ENCODE data around the gene UNC119B. TPM values are rescaled to one million over a fixed set of nuclear protein-coding genes. Genes with fewer than 3 reads are reported as not detected.
"Not testable (repeated sequence)": the region's sequence is repeated elsewhere in the genome, so short reads cannot be mapped to it uniquely, and the experiment has no call there.

Gene UNC119B
- total RNA-seq, 1 experiment from 2014 or later, result 50.4 TPM

DNA sequence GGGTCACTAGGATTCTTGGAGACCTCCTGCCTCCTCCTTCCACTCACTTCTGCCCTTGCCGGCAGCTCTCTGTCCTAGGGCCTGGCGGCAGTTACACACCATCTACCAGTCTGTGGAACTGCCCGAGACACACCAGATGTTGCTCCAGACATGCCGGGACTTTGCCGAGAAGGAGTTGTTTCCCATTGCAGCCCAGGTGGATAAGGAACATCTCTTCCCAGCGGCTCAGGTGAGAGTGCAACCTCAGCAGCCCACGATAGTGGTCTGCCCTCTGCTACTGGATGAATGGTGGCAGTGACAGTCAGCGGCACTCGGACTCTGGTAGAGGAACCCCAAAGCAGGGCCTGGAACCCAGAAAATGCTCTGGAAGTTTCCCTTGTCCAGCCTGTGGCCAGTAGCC, 16.7 kb downstream of the UNC119B start:
- Histone ChIP-seq H3K27me3 (replicated peaks; ENCODE audit: insufficient read depth, low read depth, low read length, poor library complexity) (no peaks in the 10 kb centered on the region), H3K27ac (ENCODE audit: low read depth, low read length, poor library complexity, severe bottlenecking) (no peak overlapping the region), H3K36me3 (ENCODE audit: insufficient read depth, low read length, poor library complexity, severe bottlenecking) (peaks cover 18% of the 10 kb centered on the region), H3K9me3 (ENCODE audit: low read depth, low read length, poor library complexity, severe bottlenecking) (no peaks in the 10 kb centered on the region), H3K4me1 (ENCODE audit: insufficient read depth, low read length, poor library complexity, severe bottlenecking) (peaks cover 6% of the 10 kb centered on the region), H3K4me3 (ENCODE audit: low read depth, low read length, poor library complexity, severe bottlenecking) (no peak overlapping the region)
- ChIA-PET CTCF (no interaction called here), POLR2A (ENCODE audit: low non-redundant PET) (no interaction called here)
- TF ChIP-seq, protein P1, sequence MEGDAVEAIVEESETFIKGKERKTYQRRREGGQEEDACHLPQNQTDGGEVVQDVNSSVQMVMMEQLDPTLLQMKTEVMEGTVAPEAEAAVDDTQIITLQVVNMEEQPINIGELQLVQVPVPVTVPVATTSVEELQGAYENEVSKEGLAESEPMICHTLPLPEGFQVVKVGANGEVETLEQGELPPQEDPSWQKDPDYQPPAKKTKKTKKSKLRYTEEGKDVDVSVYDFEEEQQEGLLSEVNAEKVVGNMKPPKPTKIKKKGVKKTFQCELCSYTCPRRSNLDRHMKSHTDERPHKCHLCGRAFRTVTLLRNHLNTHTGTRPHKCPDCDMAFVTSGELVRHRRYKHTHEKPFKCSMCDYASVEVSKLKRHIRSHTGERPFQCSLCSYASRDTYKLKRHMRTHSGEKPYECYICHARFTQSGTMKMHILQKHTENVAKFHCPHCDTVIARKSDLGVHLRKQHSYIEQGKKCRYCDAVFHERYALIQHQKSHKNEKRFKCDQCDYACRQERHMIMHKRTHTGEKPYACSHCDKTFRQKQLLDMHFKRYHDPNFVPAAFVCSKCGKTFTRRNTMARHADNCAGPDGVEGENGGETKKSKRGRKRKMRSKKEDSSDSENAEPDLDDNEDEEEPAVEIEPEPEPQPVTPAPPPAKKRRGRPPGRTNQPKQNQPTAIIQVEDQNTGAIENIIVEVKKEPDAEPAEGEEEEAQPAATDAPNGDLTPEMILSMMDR (conservative IDR thresholded peaks at IDR 0.05; ENCODE audit: low read depth, low read length), result no peak
- no peak for TF ChIP-seq EZH2 (IDR thresholded peaks at IDR 0.05; ENCODE audit: borderline replicate concordance, low read depth, low read length, poor library complexity, severe bottlenecking)
- intact Hi-C loops (cut with micrococcal nuclease; ENCODE audit: unreplicated experiment), result loop anchor here (5.0 kb wide), 1 partner anchor 245 kb away; no protein-coding TSS in a partner anchor
- no peak for DNase-seq (ENCODE audit: low spot score)
- BruUV-seq (replicated peaks), result no TSS peak

DNA sequence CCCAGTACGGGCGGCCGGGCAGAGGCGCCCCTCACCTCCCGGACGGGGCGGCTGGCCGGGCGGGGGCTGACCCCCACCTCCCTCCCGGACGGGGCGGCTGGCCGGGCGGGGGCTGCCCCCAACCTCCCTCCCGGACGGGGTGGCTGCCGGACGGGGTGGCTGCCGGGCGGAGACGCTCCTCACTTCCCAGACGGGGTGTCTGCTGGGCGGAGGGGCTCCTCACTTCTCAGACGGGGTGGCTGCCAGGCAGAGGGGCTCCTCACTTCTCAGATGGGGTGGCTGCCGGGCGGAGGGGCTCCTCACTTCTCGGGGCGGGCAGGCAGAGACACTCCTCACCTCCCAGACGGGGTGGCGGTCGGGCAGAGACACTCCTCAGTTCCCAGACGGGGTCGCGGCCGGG, 21.9 kb downstream of the UNC119B start:
- intact Hi-C loops (cut with micrococcal nuclease; ENCODE audit: unreplicated experiment); BruUV-seq (replicated peaks); H3K27me3 ChIP-seq (replicated peaks; ENCODE audit: insufficient read depth, low read depth, low read length, poor library complexity); DNase-seq (ENCODE audit: low spot score); H3K4me3 ChIP-seq (ENCODE audit: low read depth, low read length, poor library complexity, severe bottlenecking); H3K4me1 ChIP-seq (ENCODE audit: insufficient read depth, low read length, poor library complexity, severe bottlenecking); H3K27ac ChIP-seq (ENCODE audit: low read depth, low read length, poor library complexity, severe bottlenecking); H3K9me3 ChIP-seq (ENCODE audit: low read depth, low read length, poor library complexity, severe bottlenecking); CTCF ChIA-PET; H3K36me3 ChIP-seq (ENCODE audit: insufficient read depth, low read length, poor library complexity, severe bottlenecking); POLR2A ChIA-PET (ENCODE audit: low non-redundant PET): not testable (repeated sequence)

DNA sequence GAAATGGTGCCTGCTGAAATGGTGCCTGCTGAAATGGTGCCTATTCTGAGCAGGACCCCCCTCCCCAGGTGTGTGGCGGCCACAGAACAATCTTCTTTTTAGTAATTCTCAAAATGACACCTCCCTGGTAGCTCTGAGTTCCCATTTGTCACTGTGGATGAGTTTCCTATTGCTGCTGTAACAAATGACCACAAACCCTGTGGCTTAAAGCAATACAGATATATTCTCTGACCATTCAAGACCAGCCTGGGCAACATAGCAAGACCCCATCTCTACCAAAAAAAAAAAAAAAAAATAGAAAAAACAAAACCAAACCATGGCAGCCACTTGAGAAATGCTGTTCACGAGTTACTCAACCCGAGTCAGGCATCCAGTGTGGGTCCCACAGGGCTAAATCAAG, 23.3 kb downstream of the UNC119B start:
- ChIA-PET POLR2A (ENCODE audit: low non-redundant PET) (no interaction called here), CTCF (no interaction called here)
- TF ChIP-seq, protein P1 (conservative IDR thresholded peaks at IDR 0.05; ENCODE audit: low read depth, low read length), result no peak
- no peak for TF ChIP-seq EZH2 (IDR thresholded peaks at IDR 0.05; ENCODE audit: borderline replicate concordance, low read depth, low read length, poor library complexity, severe bottlenecking)
- H3K36me3 ChIP-seq (ENCODE audit: insufficient read depth, low read length, poor library complexity, severe bottlenecking), result no peaks in the 10 kb centered on the region
- no peaks in the 10 kb centered on the region for H3K9me3 ChIP-seq (ENCODE audit: low read depth, low read length, poor library complexity, severe bottlenecking)
- H3K4me1 ChIP-seq (ENCODE audit: insufficient read depth, low read length, poor library complexity, severe bottlenecking), result no peaks in the 10 kb centered on the region
- no peak overlapping the region for H3K27ac ChIP-seq (ENCODE audit: low read depth, low read length, poor library complexity, severe bottlenecking)
- no peak for DNase-seq (ENCODE audit: low spot score)
- intact Hi-C loops (cut with micrococcal nuclease; ENCODE audit: unreplicated experiment), result no loop called here
- no peak overlapping the region for H3K4me3 ChIP-seq (ENCODE audit: low read depth, low read length, poor library complexity, severe bottlenecking)
- H3K27me3 ChIP-seq (replicated peaks; ENCODE audit: insufficient read depth, low read depth, low read length, poor library complexity), result no peaks in the 10 kb centered on the region
- no TSS peak for BruUV-seq (replicated peaks)

DNA sequence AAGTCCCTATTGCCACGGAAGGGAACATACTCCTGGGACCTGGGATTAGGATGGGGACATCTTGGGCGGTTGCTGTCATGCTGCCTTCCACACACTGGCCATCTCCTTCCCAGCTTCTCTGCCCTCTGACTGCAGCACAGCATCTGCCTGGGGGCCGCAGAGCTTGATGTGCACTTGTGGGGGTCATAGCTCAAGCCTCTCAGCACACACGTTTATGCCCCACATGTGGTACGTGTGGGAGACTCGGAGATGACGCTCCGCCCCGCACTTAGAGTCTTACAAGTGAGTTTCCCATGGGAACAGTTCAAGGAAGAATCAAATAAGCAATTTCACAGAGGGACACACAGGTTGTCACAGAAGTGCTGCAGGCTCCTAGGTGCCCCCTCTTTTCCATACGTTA, 24.0 kb downstream of the UNC119B start:
- no peak for DNase-seq (ENCODE audit: low spot score)
- H3K27ac ChIP-seq (ENCODE audit: low read depth, low read length, poor library complexity, severe bottlenecking), result no peak overlapping the region
- H3K4me3 ChIP-seq (ENCODE audit: low read depth, low read length, poor library complexity, severe bottlenecking), result no peak overlapping the region
- ChIA-PET POLR2A (ENCODE audit: low non-redundant PET) (no interaction called here), CTCF (no interaction called here)
- no peaks in the 10 kb centered on the region for H3K36me3 ChIP-seq (ENCODE audit: insufficient read depth, low read length, poor library complexity, severe bottlenecking)
- BruUV-seq (replicated peaks), result no TSS peak
- H3K27me3 ChIP-seq (replicated peaks; ENCODE audit: insufficient read depth, low read depth, low read length, poor library complexity), result no peaks in the 10 kb centered on the region
- no peak for TF ChIP-seq EZH2 (IDR thresholded peaks at IDR 0.05; ENCODE audit: borderline replicate concordance, low read depth, low read length, poor library complexity, severe bottlenecking)
- TF ChIP-seq, protein P1 (conservative IDR thresholded peaks at IDR 0.05; ENCODE audit: low read depth, low read length), result no peak
- intact Hi-C loops (cut with micrococcal nuclease; ENCODE audit: unreplicated experiment), result no loop called here
- H3K4me1 ChIP-seq (ENCODE audit: insufficient read depth, low read length, poor library complexity, severe bottlenecking), result no peaks in the 10 kb centered on the region
- H3K9me3 ChIP-seq (ENCODE audit: low read depth, low read length, poor library complexity, severe bottlenecking), result no peaks in the 10 kb centered on the region

All from A673 (cell line).